K562 (cell line): ENCODE data around the gene MPG. TPM values are rescaled to one million over a fixed set of nuclear protein-coding genes. Genes with fewer than 3 reads are reported as not detected.

Source experiments
- ARID2 ChIP-seq: fragments of 450-650 bp; IDR thresholded peaks from 2 replicates; pipeline ENCODE4 v1.6.1; 2017; ENCODE audit warnings: antibody characterized with exemption, mild to moderate bottlenecking
- ATF7 ChIP-seq: fragments of 450-650 bp; IDR thresholded peaks from 2 replicates; pipeline ENCODE4 v1.7.1; 2014; ENCODE audit warnings: mild to moderate bottlenecking, moderate library complexity
- BCLAF1 ChIP-seq, 2 experiments: fragments of 450-650 bp in 1 of 2; IDR thresholded peaks; 2 replicates each; pipeline ENCODE4 v1.6.1; 2011 to 2017; ENCODE audit warnings: low read depth in 2 of 2, antibody characterized with exemption in 1 of 2, borderline replicate concordance in 1 of 2, low read length in 1 of 2, mild to moderate bottlenecking in 1 of 2, mixed read lengths in 1 of 2; ENCODE audit not compliant: control insufficient read depth in 1 of 2
- BHLHE40 ChIP-seq: IDR thresholded peaks from 2 replicates; pipeline ENCODE4 v1.6.1; 2011; ENCODE audit warnings: low read length, improper control_type of control experiment
- CCNT2 ChIP-seq: IDR thresholded peaks from 2 replicates; pipeline ENCODE4 v1.6.1; 2011; ENCODE audit warnings: borderline replicate concordance, low read depth, mild to moderate bottlenecking, moderate library complexity, mixed read lengths, low read length; ENCODE audit not compliant: insufficient read length; ENCODE audit errors: extremely low read depth
- CTBP1 ChIP-seq: fragments of 450-650 bp; IDR thresholded peaks from 2 replicates; pipeline ENCODE4 v1.6.1; 2016; ENCODE audit warnings: borderline replicate concordance
- DACH1 ChIP-seq: fragments of 450-650 bp; IDR thresholded peaks from 2 replicates; pipeline ENCODE4 v1.6.1; 2018; ENCODE audit not compliant: partially characterized antibody
- EGR1 ChIP-seq: fragments of 450-650 bp; conservative IDR thresholded peaks from 2 replicates; pipeline ENCODE4 v1.6.1; 2017; ENCODE audit warnings: mild to moderate bottlenecking
- IRF9 ChIP-seq: fragments of 450-650 bp; IDR thresholded peaks from 2 replicates; pipeline ENCODE4 v1.6.1; 2016; ENCODE audit warnings: missing biosample characterization, missing genetic modification characterization
- L3MBTL2 ChIP-seq: fragments of 450-650 bp; IDR thresholded peaks from 2 replicates; pipeline ENCODE4 v1.6.1; 2016; ENCODE audit warnings: mild to moderate bottlenecking, moderate library complexity
- MAX ChIP-seq: sonication (generic); formaldehyde crosslinking; IDR thresholded peaks from 2 replicates; pipeline ENCODE4 v1.9.0; 2022; ENCODE audit warnings: mild to moderate bottlenecking, missing genetic modification reagents
- MYNN ChIP-seq, 2 experiments: sonication (generic); formaldehyde crosslinking in 1 of 2; IDR thresholded peaks; 2 replicates each; pipeline versions ENCODE4 v1.5.0 to v1.6.1; 2016 to 2020; ENCODE audit warnings: antibody characterized with exemption in 1 of 2, missing genetic modification reagents in 1 of 2
- NFE2 ChIP-seq: IDR thresholded peaks from 2 replicates; pipeline ENCODE4 v1.6.1; 2014; ENCODE audit warnings: antibody characterized with exemption, low read depth
- SMARCE1 ChIP-seq: fragments of 450-650 bp; IDR thresholded peaks from 2 replicates; pipeline ENCODE4 v1.7.1; 2016; ENCODE audit warnings: mild to moderate bottlenecking
- THAP12 ChIP-seq: fragments of 250-450 bp; sonication (Bioruptor Pico); IDR thresholded peaks from 2 replicates; pipeline ENCODE4 v1.9.0; 2021; ENCODE audit warnings: mild to moderate bottlenecking, inconsistent platforms
- ZBTB11 ChIP-seq, 3 experiments: fragments of 200-800 bp in 1 of 3; fragments of 250-450 bp in 1 of 3; fragments of 450-650 bp in 1 of 3; sonication (Bioruptor Pico) in 1 of 3; sonication (Bioruptor generic) in 1 of 3; formaldehyde crosslinking in 1 of 3; IDR thresholded peaks; 2 replicates each; pipeline versions ENCODE4 v1.6.1 to v1.8.0; 2016 to 2022; ENCODE audit warnings: mild to moderate bottlenecking in 2 of 3, missing genetic modification characterization in 2 of 3, missing compliant biosample characterization in 1 of 3, moderate library complexity in 1 of 3
- ZNF75A ChIP-seq: fragments of 450-650 bp; formaldehyde crosslinking; IDR thresholded peaks from 2 replicates; pipeline ENCODE4 v1.4.0; 2020; ENCODE audit warnings: mild to moderate bottlenecking
- ZNF785 ChIP-seq: fragments of 250-450 bp; sonication (Bioruptor Pico); IDR thresholded peaks from 2 replicates; pipeline ENCODE4 v1.4.0; 2020; ENCODE audit warnings: mild to moderate bottlenecking
- polyA plus RNA-seq, 8 experiments: library from polyadenylated mRNA; depleted of rRNA in 4 of 8; stranded (reverse) in 5 of 8; unstranded in 3 of 8; fragments of >200 nt; fragmentation: Nextera tagmentation in 2 of 8; fragmentation: Illumina TruSeq in 1 of 8; extraction: Ambion mirVana in 2 of 8; extraction: Trizol in 1 of 8; gene quantifications; 2 replicates each; pipeline versions ENCODE4 v1.2.1 to v1.2.3, GENCODE V29; 2011 to 2014; ENCODE audit warnings: inconsistent platforms in 1 of 8, missing spikeins in 1 of 8
- total RNA-seq, 7 experiments: library from RNA; depleted of rRNA in 6 of 7; stranded (reverse); fragments of >200 nt in 6 of 7; fragmentation: Illumina TruSeq in 2 of 7; extraction: Trizol in 2 of 7; gene quantifications; 2 replicates each; pipeline versions ENCODE4 v1.2.1 to v1.2.3, GENCODE V29; 2011 to 2021; ENCODE audit warnings: low replicate concordance in 1 of 7

Gene MPG
- total and polyA plus RNA-seq, 9 of the 15 experiments (the other 6 are each of a cell fraction or from before 2014, with no cell fraction given) = 0.42 to 226 (median 36.2) TPM

GRCh38 chr16:65745-66144 is 12.3 kb upstream of the MPG start (continued):
- TF ChIP-seq BCLAF1 (IDR thresholded peaks at IDR 0.05; ENCODE audit: borderline replicate concordance in 1 of 2, control insufficient read depth in 1 of 2, low read depth in 2 of 2, low read length in 1 of 2) = no peak
- no peak for TF ChIP-seq DACH1
- TF ChIP-seq ARID2 = peak; percentile 84
- 0 out of 2 replicates have a peak, but pooled peaks have one; percentile 43 for TF ChIP-seq L3MBTL2
- TF ChIP-seq ZBTB11 (CRISPR knock-in tag; IDR thresholded peaks at IDR 0.05) = 0 out of 6 replicates have a peak, but pooled peaks of 1 of the 3 experiments have one; percentile 20
- TF ChIP-seq BHLHE40 = peak; percentile 18; the same call in 1 of the 2 replicates
- peak; percentile 40; the same call in 1 of the 2 replicates for TF ChIP-seq NFE2
- TF ChIP-seq EGR1 = no peak
- TF ChIP-seq MYNN (IDR thresholded peaks at IDR 0.05) = peak; percentile 89
- no peak for TF ChIP-seq MYNN (CRISPR knock-in tag; IDR thresholded peaks at IDR 0.05)
- TF ChIP-seq ATF7 = 0 out of 2 replicates have a peak, but pooled peaks have one; percentile 25
- TF ChIP-seq ZNF75A (CRISPR knock-in tag) = no peak
- TF ChIP-seq THAP12 (CRISPR knock-in tag) = no peak
- no peak for TF ChIP-seq IRF9 (tag)
- TF ChIP-seq CCNT2 = no peak
- TF ChIP-seq SMARCE1 = no peak
- TF ChIP-seq CTBP1 = peak; percentile 68
- TF ChIP-seq ZNF785 (CRISPR knock-in tag) = no peak
- TF ChIP-seq MAX (CRISPR knock-in tag) = 0 out of 2 replicates have a peak, but pooled peaks have one; percentile 14
